HepG2 (cell line): ENCODE measurements around the gene LRP2. TPM values are rescaled to one million over a fixed set of nuclear protein-coding genes. Genes with fewer than 3 reads are reported as not detected.

Experiments
- ATAC-seq: fragments of 200-7000 bp; cut with Tn5 transposase; 3 replicates; pipeline ENCODE4 v1.9.1; 2020; ENCODE audit warnings: mild to moderate bottlenecking, moderate library complexity
- BruUV-seq: library from RNA; stranded (reverse); fragments of 400-500 nt; replicated peaks from 2 replicates; lab custom pipeline; 2021; lab: Mats Ljungman, UMichigan
- CTCF ChIA-PET: fragments of 300-600 bp; formaldehyde crosslinking; extraction: SDS; loops from one replicate; lab custom pipeline; 2021; ENCODE audit warnings: low total read pairs, inconsistent platforms, low intra/inter-chr PET ratio; lab: Yijun Ruan, JAX
- POLR2A ChIA-PET: fragments of 350-600 bp; sonication (Branson Sonifier 250); formaldehyde crosslinking; loops from one replicate; lab custom pipeline; 2020; ENCODE audit warnings: antibody characterized with exemption, inconsistent platforms; lab: Yijun Ruan, JAX
- DNase-seq: peaks from one replicate; pipeline ENCODE4 v3.0.0-alpha.2; 2015; ENCODE audit warnings: low spot score
- FAIRE-seq: peaks from 3 replicates; lab custom pipeline; 2011; peaks lifted over from hg19 to GRCh38; lab: Jason Lieb, UNC
- H2AFZ ChIP-seq: one replicate; pipeline ENCODE4 v1.6.1; 2011; ENCODE audit warnings: low read length, inconsistent platforms
- H3K27ac ChIP-seq: fragments of 300-600 bp; 3 replicates; pipeline ENCODE4 v1.8.0; 2011; ENCODE audit warnings: mixed run types, mild to moderate bottlenecking, mixed read lengths, low read length, inconsistent platforms; ENCODE audit not compliant: insufficient read depth; ENCODE audit errors: extremely low read length
- H3K27me3 ChIP-seq, 2 experiments: fragments of 200-600 bp in 1 of 2; 2 replicates in 1 of 2; 3 replicates in 1 of 2; pipeline versions ENCODE4 v1.6.0 to v1.8.0; 2011; ENCODE audit warnings: low read length in 2 of 2, mild to moderate bottlenecking in 2 of 2, moderate library complexity in 2 of 2, inconsistent platforms in 1 of 2; ENCODE audit not compliant: insufficient read depth in 2 of 2, control insufficient read depth in 1 of 2
- H3K36me3 ChIP-seq, 2 experiments: fragments of 200-600 bp in 1 of 2; replicated peaks in 1 of 2; 2 replicates in 1 of 2; 3 replicates in 1 of 2; pipeline versions ENCODE4 v1.5.1 to v1.8.0; 2011; ENCODE audit warnings: low read length in 2 of 2, inconsistent platforms in 1 of 2; ENCODE audit not compliant: insufficient read depth in 2 of 2, control insufficient read depth in 1 of 2
- H3K4me1 ChIP-seq: 2 replicates; pipeline ENCODE4 v1.5.1; 2012; ENCODE audit warnings: low read length, inconsistent platforms; ENCODE audit not compliant: insufficient read depth
- H3K4me2 ChIP-seq: 2 replicates; pipeline ENCODE4 v1.6.0; 2011; ENCODE audit warnings: low read depth, low read length, inconsistent platforms
- H3K4me3 ChIP-seq, 3 experiments: fragments of 200-600 bp in 1 of 3; sonication (generic), shearing (Covaris generic) in 1 of 3; replicated peaks in 1 of 3; 2 replicates each; pipeline ENCODE4 v1.5.1; 2011 to 2016; ENCODE audit warnings: low read length in 3 of 3, inconsistent platforms in 2 of 3, low read depth in 2 of 3, mild to moderate bottlenecking in 2 of 3, control low read depth in 1 of 3, mixed read lengths in 1 of 3; ENCODE audit not compliant: insufficient read depth in 1 of 3
- H3K79me2 ChIP-seq: one replicate; pipeline ENCODE4 v1.6.1; 2011; ENCODE audit warnings: low read length, inconsistent platforms; ENCODE audit not compliant: insufficient read depth
- H3K9ac ChIP-seq: 2 replicates; pipeline ENCODE4 v1.6.0; 2011; ENCODE audit warnings: mild to moderate bottlenecking, low read depth, low read length, inconsistent platforms; ENCODE audit not compliant: insufficient read depth
- H3K9me3 ChIP-seq: 2 replicates; pipeline ENCODE4 v1.5.1; 2012; ENCODE audit warnings: mild to moderate bottlenecking, low read length
- H4K20me1 ChIP-seq: 2 replicates; pipeline ENCODE4 v1.6.0; 2011; ENCODE audit warnings: inconsistent platforms, mild to moderate bottlenecking, low read length, moderate library complexity; ENCODE audit not compliant: insufficient read depth
- ATF7 ChIP-seq, 2 experiments: fragments of 450-650 bp in 1 of 2; sonication (generic) in 1 of 2; formaldehyde crosslinking in 1 of 2; IDR thresholded peaks; 2 replicates each; pipeline versions ENCODE4 v1.4.0 to v1.6.1; 2016 to 2020; ENCODE audit warnings: antibody characterized with exemption in 1 of 2, mild to moderate bottlenecking in 1 of 2, missing genetic modification reagents in 1 of 2
- KDM3A ChIP-seq: IDR thresholded peaks from 2 replicates; pipeline ENCODE4 v1.6.1; 2018; ENCODE audit warnings: low read depth, missing compliant biosample characterization
- NR2F2 ChIP-seq: IDR thresholded peaks from 2 replicates; pipeline ENCODE4 v1.6.1; 2012; ENCODE audit warnings: low read depth, inconsistent platforms, borderline replicate concordance
- ZMYM4 ChIP-seq: sonication (generic); formaldehyde crosslinking; IDR thresholded peaks from 2 replicates; pipeline ENCODE4 v1.8.1; 2023; ENCODE audit warnings: mild to moderate bottlenecking, missing genetic modification reagents
- ZNF260 ChIP-seq: sonication (generic); formaldehyde crosslinking; IDR thresholded peaks from 2 replicates; pipeline ENCODE4 v1.4.0; 2020; ENCODE audit warnings: missing genetic modification reagents, low read depth, mild to moderate bottlenecking, borderline replicate concordance
- ZNF703 ChIP-seq: sonication (generic); formaldehyde crosslinking; IDR thresholded peaks from 2 replicates; pipeline ENCODE4 v1.5.1; 2020; ENCODE audit warnings: missing genetic modification reagents, mild to moderate bottlenecking, moderate library complexity, borderline replicate concordance
- ZNF766 ChIP-seq: sonication (generic); formaldehyde crosslinking; IDR thresholded peaks from 2 replicates; pipeline ENCODE4 v1.5.0; 2020; ENCODE audit warnings: missing genetic modification reagents, borderline replicate concordance
- ZSCAN29 ChIP-seq: sonication (generic); formaldehyde crosslinking; conservative IDR thresholded peaks from 2 replicates; pipeline ENCODE4 v1.4.0; 2020; ENCODE audit warnings: mild to moderate bottlenecking, missing genetic modification reagents
- WGBS: methylation state at CpG from one replicate; pipeline ENCODE4 v1.1.6; 2017; ENCODE audit warnings: low lambda C conversion rate; 5-methylcytosine and 5-hydroxymethylcytosine counted together
- in situ Hi-C: cut with HindIII; loops from 2 replicates; pipeline ENCODE4 v1.10.0; 2017; ENCODE audit warnings: low pct_unique_long_range_greater_than_20kb; ENCODE audit not compliant: extremely low pct_ligation_motif_present
- intact Hi-C: fragments of 100-400 bp; cut with micrococcal nuclease; formaldehyde crosslinking; loops from one replicate; pipeline ENCODE4 v1.10.0; 2022; ENCODE audit not compliant: unreplicated experiment
- polyA plus RNA-seq, 8 experiments: library from polyadenylated mRNA; depleted of rRNA in 3 of 8; stranded (reverse) in 7 of 8; unstranded in 1 of 8; fragments of >200 nt; fragmentation: Illumina TruSeq in 4 of 8; extraction: Trizol in 4 of 8; gene quantifications; 2 replicates each; pipeline versions ENCODE4 v1.2.1 to v1.2.3, GENCODE V29; 2011 to 2016; ENCODE audit warnings: low read depth in 4 of 8, missing spikeins in 1 of 8, mixed read lengths in 1 of 8; ENCODE audit not compliant: insufficient read depth in 1 of 8
- total RNA-seq, 5 experiments: library from RNA; depleted of rRNA; stranded (reverse); fragments of >200 nt; fragmentation: Illumina TruSeq; extraction: Trizol; gene quantifications; 2 replicates each; pipeline ENCODE4 v1.2.3, GENCODE V29; 2016; ENCODE audit warnings: low read depth in 1 of 5
- TF ChIP-seq, protein P1 (sequence below): sonication (generic); formaldehyde crosslinking; IDR thresholded peaks from 2 replicates; pipeline ENCODE4 v1.5.0; 2020; ENCODE audit warnings: mild to moderate bottlenecking, missing genetic modification reagents
- TF ChIP-seq, protein P2 (sequence below): sonication (generic); formaldehyde crosslinking; IDR thresholded peaks from 2 replicates; pipeline ENCODE4 v1.4.0; 2020; ENCODE audit warnings: missing genetic modification reagents

LRP2 gene
- total and polyA plus RNA-seq, 2 of the 13 experiments (the other 11 are each of a cell fraction or from before 2014, with no cell fraction given) = 0.03 to 0.15 TPM

DNA sequence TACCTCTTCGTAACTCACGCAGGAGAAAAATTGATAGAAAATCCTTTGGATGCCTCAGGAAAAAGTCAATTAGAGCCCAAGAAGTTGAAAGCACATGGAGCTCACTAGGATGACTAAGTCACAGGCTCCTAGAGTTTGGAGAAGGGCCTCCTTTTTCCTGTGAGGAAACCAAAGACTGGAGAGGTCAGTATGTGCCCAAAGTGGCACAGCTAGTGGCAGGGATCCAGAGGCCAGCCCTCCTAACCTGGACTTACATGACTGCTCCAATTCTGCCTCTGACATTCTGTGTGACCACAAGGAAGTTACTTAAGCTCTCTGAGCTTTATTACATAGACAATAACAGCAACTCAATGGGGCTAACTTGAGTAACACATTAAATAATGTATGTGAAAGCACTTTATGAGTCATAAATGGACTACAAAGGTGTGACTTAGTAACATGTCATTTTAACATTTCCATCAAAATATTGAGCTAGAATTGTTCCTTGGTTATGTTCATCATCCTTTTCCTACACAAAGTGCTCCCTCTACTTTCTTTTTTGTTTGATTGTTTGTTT is 201.3 kb downstream of the LRP2 start:
- H3K27me3 ChIP-seq = peaks cover 0 to 4% of the 10 kb centered on the region in 2 experiments; a peak in 2 of 5 replicates
- ChIA-PET POLR2A (no interaction called here), CTCF (no interaction called here)
- no peaks in the 10 kb centered on the region for H4K20me1 ChIP-seq
- FAIRE-seq = no peak
- H3K4me1 ChIP-seq = no peaks in the 10 kb centered on the region
- no peaks in the 10 kb centered on the region for H3K79me2 ChIP-seq
- in situ Hi-C loops (no loop called here), intact Hi-C loops (no loop called here)
- H3K27ac ChIP-seq = no peak overlapping the region
- H3K36me3 ChIP-seq = no peaks in the 10 kb centered on the region
- no peak for DNase-seq
- WGBS = 51% methylated on average over 2 of the region's 2 CpGs
- no peaks in the 10 kb centered on the region for H3K9me3 ChIP-seq
- no peak overlapping the region for H3K4me3 ChIP-seq
- no TSS peak for BruUV-seq
- no peak for TF ChIP-seq ZNF766
- TF ChIP-seq NR2F2 = no peak
- TF ChIP-seq ZMYM4 (CRISPR knock-in tag) = no peak
- TF ChIP-seq ZNF260 (CRISPR knock-in tag) = no peak
- H3K9ac ChIP-seq = no peak overlapping the region
- no peak overlapping the region for H3K4me2 ChIP-seq
- ATAC-seq = no peak
- no peak overlapping the region for H2AFZ ChIP-seq

DNA sequence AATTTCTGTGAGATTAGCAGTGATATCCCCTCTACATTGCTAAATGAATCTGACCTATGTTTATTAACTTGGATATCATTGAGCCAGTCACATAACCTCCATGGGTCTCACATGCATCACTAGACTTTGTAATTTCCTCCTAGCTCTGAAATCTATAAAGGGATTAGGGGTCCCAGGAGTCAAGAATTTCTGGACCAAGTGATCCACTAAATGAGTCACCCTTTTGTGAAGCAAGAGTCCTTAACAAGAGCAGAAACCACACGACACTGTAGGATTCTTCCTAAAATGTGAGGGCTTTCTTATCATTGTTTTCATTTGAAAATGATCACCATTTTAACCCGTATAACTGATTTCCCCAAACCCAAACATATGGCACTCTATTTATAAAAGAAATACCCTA is 202.6 kb downstream of the LRP2 start:
- H3K4me2 ChIP-seq = no peak overlapping the region
- DNase-seq (no peak), ATAC-seq (no peak), FAIRE-seq (no peak)
- no peaks in the 10 kb centered on the region; a peak in 1 of 5 replicates for H3K27me3 ChIP-seq
- no peak overlapping the region for H3K27ac ChIP-seq
- intact Hi-C loops = no loop called here
- H3K4me3 ChIP-seq = no peak overlapping the region
- 0% methylated on average over 2 of the region's 2 CpGs for WGBS
- BruUV-seq = no TSS peak
- no peak overlapping the region for H2AFZ ChIP-seq
- no peaks in the 10 kb centered on the region for H3K36me3 ChIP-seq
- in situ Hi-C loops = no loop called here
- H3K79me2 ChIP-seq = no peaks in the 10 kb centered on the region
- no peaks in the 10 kb centered on the region for H3K9me3 ChIP-seq
- ChIA-PET POLR2A (no interaction called here), CTCF (no interaction called here)
- H3K4me1 ChIP-seq = no peaks in the 10 kb centered on the region
- no peak overlapping the region for H3K9ac ChIP-seq
- H4K20me1 ChIP-seq = no peaks in the 10 kb centered on the region
- TF ChIP-seq ATF7 (IDR thresholded peaks at IDR 0.05) = no peak
- TF ChIP-seq ATF7 (CRISPR knock-in tag; IDR thresholded peaks at IDR 0.05) = no peak
- TF ChIP-seq KDM3A (CRISPR knock-in tag) = no peak
- TF ChIP-seq, protein P1, sequence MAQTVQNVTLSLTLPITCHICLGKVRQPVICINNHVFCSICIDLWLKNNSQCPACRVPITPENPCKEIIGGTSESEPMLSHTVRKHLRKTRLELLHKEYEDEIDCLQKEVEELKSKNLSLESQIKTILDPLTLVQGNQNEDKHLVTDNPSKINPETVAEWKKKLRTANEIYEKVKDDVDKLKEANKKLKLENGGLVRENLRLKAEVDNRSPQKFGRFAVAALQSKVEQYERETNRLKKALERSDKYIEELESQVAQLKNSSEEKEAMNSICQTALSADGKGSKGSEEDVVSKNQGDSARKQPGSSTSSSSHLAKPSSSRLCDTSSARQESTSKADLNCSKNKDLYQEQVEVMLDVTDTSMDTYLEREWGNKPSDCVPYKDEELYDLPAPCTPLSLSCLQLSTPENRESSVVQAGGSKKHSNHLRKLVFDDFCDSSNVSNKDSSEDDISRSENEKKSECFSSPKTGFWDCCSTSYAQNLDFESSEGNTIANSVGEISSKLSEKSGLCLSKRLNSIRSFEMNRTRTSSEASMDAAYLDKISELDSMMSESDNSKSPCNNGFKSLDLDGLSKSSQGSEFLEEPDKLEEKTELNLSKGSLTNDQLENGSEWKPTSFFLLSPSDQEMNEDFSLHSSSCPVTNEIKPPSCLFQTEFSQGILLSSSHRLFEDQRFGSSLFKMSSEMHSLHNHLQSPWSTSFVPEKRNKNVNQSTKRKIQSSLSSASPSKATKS (CRISPR knock-in tag) = no peak
- TF ChIP-seq ZNF703 (CRISPR knock-in tag) = no peak
- no peak for TF ChIP-seq ZSCAN29 (CRISPR knock-in tag)
- TF ChIP-seq, protein P2, sequence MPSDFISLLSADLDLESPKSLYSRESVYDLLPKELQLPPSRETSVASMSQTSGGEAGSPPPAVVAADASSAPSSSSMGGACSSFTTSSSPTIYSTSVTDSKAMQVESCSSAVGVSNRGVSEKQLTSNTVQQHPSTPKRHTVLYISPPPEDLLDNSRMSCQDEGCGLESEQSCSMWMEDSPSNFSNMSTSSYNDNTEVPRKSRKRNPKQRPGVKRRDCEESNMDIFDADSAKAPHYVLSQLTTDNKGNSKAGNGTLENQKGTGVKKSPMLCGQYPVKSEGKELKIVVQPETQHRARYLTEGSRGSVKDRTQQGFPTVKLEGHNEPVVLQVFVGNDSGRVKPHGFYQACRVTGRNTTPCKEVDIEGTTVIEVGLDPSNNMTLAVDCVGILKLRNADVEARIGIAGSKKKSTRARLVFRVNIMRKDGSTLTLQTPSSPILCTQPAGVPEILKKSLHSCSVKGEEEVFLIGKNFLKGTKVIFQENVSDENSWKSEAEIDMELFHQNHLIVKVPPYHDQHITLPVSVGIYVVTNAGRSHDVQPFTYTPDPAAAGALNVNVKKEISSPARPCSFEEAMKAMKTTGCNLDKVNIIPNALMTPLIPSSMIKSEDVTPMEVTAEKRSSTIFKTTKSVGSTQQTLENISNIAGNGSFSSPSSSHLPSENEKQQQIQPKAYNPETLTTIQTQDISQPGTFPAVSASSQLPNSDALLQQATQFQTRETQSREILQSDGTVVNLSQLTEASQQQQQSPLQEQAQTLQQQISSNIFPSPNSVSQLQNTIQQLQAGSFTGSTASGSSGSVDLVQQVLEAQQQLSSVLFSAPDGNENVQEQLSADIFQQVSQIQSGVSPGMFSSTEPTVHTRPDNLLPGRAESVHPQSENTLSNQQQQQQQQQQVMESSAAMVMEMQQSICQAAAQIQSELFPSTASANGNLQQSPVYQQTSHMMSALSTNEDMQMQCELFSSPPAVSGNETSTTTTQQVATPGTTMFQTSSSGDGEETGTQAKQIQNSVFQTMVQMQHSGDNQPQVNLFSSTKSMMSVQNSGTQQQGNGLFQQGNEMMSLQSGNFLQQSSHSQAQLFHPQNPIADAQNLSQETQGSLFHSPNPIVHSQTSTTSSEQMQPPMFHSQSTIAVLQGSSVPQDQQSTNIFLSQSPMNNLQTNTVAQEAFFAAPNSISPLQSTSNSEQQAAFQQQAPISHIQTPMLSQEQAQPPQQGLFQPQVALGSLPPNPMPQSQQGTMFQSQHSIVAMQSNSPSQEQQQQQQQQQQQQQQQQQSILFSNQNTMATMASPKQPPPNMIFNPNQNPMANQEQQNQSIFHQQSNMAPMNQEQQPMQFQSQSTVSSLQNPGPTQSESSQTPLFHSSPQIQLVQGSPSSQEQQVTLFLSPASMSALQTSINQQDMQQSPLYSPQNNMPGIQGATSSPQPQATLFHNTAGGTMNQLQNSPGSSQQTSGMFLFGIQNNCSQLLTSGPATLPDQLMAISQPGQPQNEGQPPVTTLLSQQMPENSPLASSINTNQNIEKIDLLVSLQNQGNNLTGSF (CRISPR knock-in tag) = no peak
